Heart left ventricle (tissue), 16 donors: ENCODE results near the gene PRMT1. TPM values are rescaled to one million over a fixed set of nuclear protein-coding genes. Genes with fewer than 3 reads are reported as not detected.

Experiments used
- ATAC-seq, 4 donors: fragments of 200-7000 bp; cut with Tn5 transposase; one replicate each; pipeline ENCODE4 v1.9.1; 2020 to 2022; ENCODE audit warnings: moderate library complexity in 4 of 4, mild to moderate bottlenecking in 3 of 4, moderate number of reproducible peaks in 1 of 4
- DNase-seq, 5 donors: peaks; one replicate each; pipeline ENCODE4 v3.0.0-alpha.2; 2020
- H3K27ac ChIP-seq, 12 donors: fragments of 200-600 bp; sonication (generic) in 4 of 12; one replicate each; pipeline versions ENCODE4 v1.5.0 to v1.8.0; 2016 to 2022; ENCODE audit warnings: mild to moderate bottlenecking in 2 of 12
- H3K27me3 ChIP-seq, 9 donors: fragments of 200-600 bp; sonication (generic) in 2 of 9; one replicate each; pipeline versions ENCODE4 v1.5.1 to v1.8.0; 2016 to 2022; ENCODE audit warnings: mild to moderate bottlenecking in 3 of 9
- H3K36me3 ChIP-seq, 9 donors: fragments of 200-600 bp; sonication (generic) in 2 of 9; one replicate each; pipeline versions ENCODE4 v1.5.0 to v1.8.0; 2018 to 2022; ENCODE audit warnings: mild to moderate bottlenecking in 2 of 9
- H3K4me1 ChIP-seq, 12 donors: fragments of 200-600 bp; sonication (generic) in 4 of 12; one replicate each; pipeline versions ENCODE4 v1.5.0 to v1.8.0; 2016 to 2022; ENCODE audit warnings: mild to moderate bottlenecking in 3 of 12
- H3K4me3 ChIP-seq, 12 donors: fragments of 200-600 bp; sonication (generic) in 4 of 12; one replicate each; pipeline versions ENCODE4 v1.5.0 to v1.8.0; 2017 to 2022; ENCODE audit warnings: mild to moderate bottlenecking in 9 of 12, moderate library complexity in 4 of 12
- H3K9me3 ChIP-seq, 12 donors: fragments of 200-600 bp; sonication (generic) in 4 of 12; one replicate each; pipeline versions ENCODE4 v1.5.0 to v1.8.0; 2016 to 2022; ENCODE audit warnings: mild to moderate bottlenecking in 1 of 12
- CTCF ChIP-seq, 12 donors: fragments of 200-600 bp; sonication (generic) in 4 of 12; IDR thresholded peaks; one replicate each; pipeline versions ENCODE4 v1.5.0 to v1.8.0; 2018 to 2022; ENCODE audit warnings: antibody characterized with exemption in 12 of 12, mild to moderate bottlenecking in 5 of 12
- POLR2A ChIP-seq, 2 donors: fragments of 450-650 bp; IDR thresholded peaks; one replicate each; pipeline ENCODE4 v1.6.1; 2017; ENCODE audit warnings: antibody characterized with exemption in 2 of 2, mild to moderate bottlenecking in 2 of 2, moderate library complexity in 2 of 2
- WGBS, 4 donors: extraction: QIAGEN DNeasy Blood & Tissue Kit in 2 of 4; methylation state at CpG; one replicate each; pipeline versions ENCODE4 v1.1.5 to v1.1.7; 2013 to 2018; 5-methylcytosine and 5-hydroxymethylcytosine counted together
- intact Hi-C, 10 donors: fragments of 100-400 bp; cut with DNase I; formaldehyde crosslinking; loops; one replicate each; pipeline versions ENCODE4 v1.11.1 to v1.14.2; 2022
- polyA plus RNA-seq, 2 donors: library from polyadenylated mRNA; stranded (reverse); fragments of 200-250 nt; gene quantifications; one replicate each; pipeline ENCODE4 v1.2.3, GENCODE V29; 2013
- total RNA-seq, 9 donors: library from RNA; depleted of rRNA in 2 of 9; stranded (reverse); fragments of >200 nt in 2 of 9; fragmentation: NEBNext Ultra II Directional in 3 of 9; extraction: Animal tissue kit (Norgen Biotek cat#: 25700) in 3 of 9; gene quantifications; one replicate each; pipeline versions ENCODE4 v1.1.0 to v1.2.4, GENCODE V29; 2016 to 2023
- donor health status: ischemic (EF 13 %, LVEDD 7.1; RV severe dilation, severe dysfunction).
- donor health status: healthy with polysubstance abuse.
- donor health status: DM: no; HTN: yes; CAD: no.
- donor health status: DM: no; HTN: no; CAD: no.
- donor health status: ischemic (EF 25% LVEDD 6.9; RV normal size, moderate dysfunction).
- donor health status: ischemic (EF 25% LVEDD 5.7; RV mildly dilated, moderate dysfunction).
- donor health status: healthy.
- donor health status: DM: yes; HTN: yes; CAD: no.
- donor health status: ischemic (EF 35%, LVEDD 5.7; RV mildly dilated, moderate dysfunction).
- donor health status: nonischemic (EF 11% LVEDD 7.7; RV severe dilation, severe dysfunction).
- donor health status: DM: yes; HTN: yes; CAD: no.
- donor health status: PGD.
- donor health status: ischemic (EF 29% LVEDD 5.4; RV normal size, mild dysfunction).
- donor health status: nonischemic (EF 23%, LVEDD 6.1; RV moderate dilation, normal function).

Gene PRMT1
- total and polyA plus RNA-seq, 11 donors: 106 to 283 (median 124) TPM

GRCh38 chr19:49657493-49658138, 19.5 kb upstream of the PRMT1 start:
- TF ChIP-seq CTCF (IDR thresholded peaks at IDR 0.05) (no peak), POLR2A (IDR thresholded peaks at IDR 0.05) (no peak)
- peaks cover 6 to 98% (median 97%) of the 10 kb centered on the region in 9 donors for H3K36me3 ChIP-seq
- no peak overlapping the region for H3K27ac ChIP-seq
- ATAC-seq (no peak), DNase-seq (no peak)
- intact Hi-C loops: no loop called here
- no peaks in the 10 kb centered on the region for H3K27me3 ChIP-seq
- no peaks in the 10 kb centered on the region for H3K9me3 ChIP-seq
- WGBS, 4 donors: 90 to 93% (median 92%) methylated on average over 22 of the region's 22 CpGs
- peaks cover 0 to 4% (median 0%) of the 10 kb centered on the region in 12 donors for H3K4me1 ChIP-seq
- no peak overlapping the region for H3K4me3 ChIP-seq

DNA sequence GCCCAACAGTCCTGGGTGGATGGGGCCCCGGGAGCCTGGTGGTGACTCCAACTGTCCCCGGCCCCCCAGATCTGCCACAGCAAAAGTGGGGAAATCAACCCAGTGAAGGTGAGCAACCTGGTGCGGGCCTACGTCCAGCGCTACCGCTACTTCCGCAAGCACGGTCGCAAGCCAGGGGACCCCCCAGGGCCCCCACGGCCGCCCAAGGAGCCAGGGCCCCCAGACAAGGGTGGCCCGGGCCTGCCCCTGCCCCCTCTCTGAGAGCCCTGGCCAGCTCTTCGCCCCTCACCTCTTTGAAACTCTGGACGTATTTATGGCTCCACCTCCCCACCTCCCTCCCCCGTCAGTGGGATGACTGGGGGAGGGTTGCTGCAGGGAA, 18.9 kb upstream of the PRMT1 start:
- intact Hi-C loops: no loop called here
- H3K4me3 ChIP-seq: no peak overlapping the region
- TF ChIP-seq POLR2A (IDR thresholded peaks at IDR 0.05) (no peak), CTCF (IDR thresholded peaks at IDR 0.05) (no peak)
- no peak overlapping the region for H3K27ac ChIP-seq
- no peak for ATAC-seq
- no peaks in the 10 kb centered on the region for H3K9me3 ChIP-seq
- WGBS, 4 donors: 69 to 88% (median 87%) methylated on average over 3 to 15 of the region's 15 CpGs
- no peak for DNase-seq
- H3K27me3 ChIP-seq: no peaks in the 10 kb centered on the region
- peaks cover 0 to 8% (median 0%) of the 10 kb centered on the region in 12 donors for H3K4me1 ChIP-seq
- peaks cover 6 to 98% (median 97%) of the 10 kb centered on the region in 9 donors for H3K36me3 ChIP-seq

DNA sequence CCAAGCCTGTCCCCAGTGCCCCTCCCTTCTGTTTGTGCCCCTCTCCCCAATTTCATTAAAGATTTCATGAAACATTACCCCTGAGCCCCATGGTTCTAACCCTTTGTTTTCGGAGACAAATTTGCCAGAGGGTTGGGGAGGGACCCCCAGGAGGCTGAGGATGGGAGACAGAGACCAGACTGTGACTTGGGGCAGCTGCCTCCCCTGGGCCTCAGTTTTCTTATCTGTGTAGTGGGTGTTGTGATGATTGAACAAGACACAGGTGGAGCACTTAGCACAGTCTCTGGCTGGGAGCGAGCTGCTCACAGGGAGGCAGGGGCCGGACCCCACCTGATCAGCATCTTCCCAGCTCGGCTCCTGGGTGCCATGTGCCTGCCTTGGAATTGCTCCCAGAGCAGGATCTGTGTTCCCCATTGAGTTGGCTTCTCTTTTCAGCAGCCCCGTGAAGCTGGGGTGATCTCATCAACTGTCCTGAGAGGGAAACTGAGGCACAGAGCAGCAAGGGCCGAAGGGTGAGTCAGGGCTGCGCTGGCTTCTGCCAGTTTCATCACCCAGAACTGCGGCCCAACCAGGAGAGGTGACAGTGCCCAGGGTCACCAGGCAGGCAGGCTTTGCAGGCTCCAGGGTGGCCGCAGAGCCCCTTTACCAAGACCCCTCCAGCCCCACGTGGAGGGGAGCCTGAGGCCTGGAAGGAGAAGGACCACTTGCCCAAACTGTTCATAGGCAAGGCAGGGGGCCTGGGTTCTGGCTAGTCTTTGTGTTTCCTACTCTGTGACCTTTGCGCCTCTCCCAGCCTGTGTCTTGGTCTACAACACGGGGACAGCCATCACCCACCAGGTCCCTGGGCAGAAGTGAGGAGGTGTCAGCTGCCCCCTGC, 18.3 kb upstream of the PRMT1 start:
- peaks cover 6 to 94% (median 90%) of the 10 kb centered on the region in 9 donors for H3K36me3 ChIP-seq
- WGBS, 4 donors: 90 to 92% (median 92%) methylated on average over 7 to 12 of the region's 12 CpGs

More for the DNA sequence above, 18.3 kb upstream of the PRMT1 start:
- peaks cover 0 to 15% (median 2%) of the 10 kb centered on the region in 12 donors for H3K4me1 ChIP-seq
- no peaks in the 10 kb centered on the region for H3K27me3 ChIP-seq
- TF ChIP-seq POLR2A (IDR thresholded peaks at IDR 0.05) (no peak), CTCF (IDR thresholded peaks at IDR 0.05) (no peak)
- H3K4me3 ChIP-seq: no peak overlapping the region
- DNase-seq: no peak
- intact Hi-C loops: no loop called here
- ATAC-seq: no peak
- H3K9me3 ChIP-seq: no peaks in the 10 kb centered on the region
- H3K27ac ChIP-seq: no peak overlapping the region
